ENCODE measurements around the gene RNF227.
A peak's percentile ranks its signal among the peaks of the same experiment; 100 is the strongest.

Gene RNF227

GRCh38 chr17:7885367-7886226 lies 30.5 kb downstream of the RNF227 start:
- H3K4me3 ChIP-seq (ENCODE audit: low read depth, low read length): peak overlapping the region; percentile 92
- TF ChIP-seq, protein P1, sequence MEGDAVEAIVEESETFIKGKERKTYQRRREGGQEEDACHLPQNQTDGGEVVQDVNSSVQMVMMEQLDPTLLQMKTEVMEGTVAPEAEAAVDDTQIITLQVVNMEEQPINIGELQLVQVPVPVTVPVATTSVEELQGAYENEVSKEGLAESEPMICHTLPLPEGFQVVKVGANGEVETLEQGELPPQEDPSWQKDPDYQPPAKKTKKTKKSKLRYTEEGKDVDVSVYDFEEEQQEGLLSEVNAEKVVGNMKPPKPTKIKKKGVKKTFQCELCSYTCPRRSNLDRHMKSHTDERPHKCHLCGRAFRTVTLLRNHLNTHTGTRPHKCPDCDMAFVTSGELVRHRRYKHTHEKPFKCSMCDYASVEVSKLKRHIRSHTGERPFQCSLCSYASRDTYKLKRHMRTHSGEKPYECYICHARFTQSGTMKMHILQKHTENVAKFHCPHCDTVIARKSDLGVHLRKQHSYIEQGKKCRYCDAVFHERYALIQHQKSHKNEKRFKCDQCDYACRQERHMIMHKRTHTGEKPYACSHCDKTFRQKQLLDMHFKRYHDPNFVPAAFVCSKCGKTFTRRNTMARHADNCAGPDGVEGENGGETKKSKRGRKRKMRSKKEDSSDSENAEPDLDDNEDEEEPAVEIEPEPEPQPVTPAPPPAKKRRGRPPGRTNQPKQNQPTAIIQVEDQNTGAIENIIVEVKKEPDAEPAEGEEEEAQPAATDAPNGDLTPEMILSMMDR (IDR thresholded peaks at IDR 0.05; ENCODE audit: borderline replicate concordance, insufficient read depth, low read depth, low read length): no peak; the same call in 1 of the 2 replicates

DNA sequence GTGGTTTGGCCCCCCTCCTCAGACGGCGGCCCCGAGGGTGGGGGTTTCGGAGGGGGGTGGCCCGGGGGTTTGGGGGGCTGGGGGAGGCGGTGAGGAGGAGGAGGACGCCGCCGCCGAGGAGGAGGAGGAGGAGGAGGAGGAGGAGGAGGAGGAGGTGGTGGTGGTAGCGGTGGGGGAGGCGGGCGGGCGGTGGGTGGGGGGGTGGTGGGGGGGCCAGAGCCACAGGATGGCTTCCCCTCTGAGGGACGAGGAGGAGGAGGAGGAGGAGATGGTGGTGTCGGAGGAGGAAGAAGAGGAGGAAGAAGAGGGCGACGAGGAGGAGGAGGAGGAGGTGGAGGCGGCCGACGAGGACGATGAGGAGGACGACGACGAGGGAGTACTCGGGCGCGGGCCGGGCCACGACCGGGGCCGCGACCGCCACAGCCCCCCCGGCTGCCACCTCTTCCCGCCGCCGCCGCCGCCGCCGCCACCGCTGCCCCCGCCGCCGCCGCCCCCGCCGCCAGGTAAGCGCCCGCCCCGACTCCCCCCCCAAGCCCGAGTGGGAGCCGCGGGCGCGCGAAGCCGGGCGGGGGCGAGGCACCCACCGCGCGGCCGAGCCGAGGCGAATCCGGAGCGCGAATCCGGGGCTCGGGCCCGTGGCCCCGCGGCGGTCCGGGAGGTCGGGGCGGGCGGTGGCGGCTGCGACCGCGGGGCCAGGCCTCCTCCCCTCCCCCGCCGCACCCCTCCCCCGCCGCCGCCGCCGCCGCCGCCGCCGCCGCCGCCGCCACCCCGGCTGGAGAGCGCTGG lies 31.3 kb downstream of the RNF227 start:
- peak overlapping the region; percentile 92 for H3K4me3 ChIP-seq (ENCODE audit: low read depth, low read length)
- TF ChIP-seq, protein P1 (IDR thresholded peaks at IDR 0.05; ENCODE audit: borderline replicate concordance, insufficient read depth, low read depth, low read length): no peak

DNA sequence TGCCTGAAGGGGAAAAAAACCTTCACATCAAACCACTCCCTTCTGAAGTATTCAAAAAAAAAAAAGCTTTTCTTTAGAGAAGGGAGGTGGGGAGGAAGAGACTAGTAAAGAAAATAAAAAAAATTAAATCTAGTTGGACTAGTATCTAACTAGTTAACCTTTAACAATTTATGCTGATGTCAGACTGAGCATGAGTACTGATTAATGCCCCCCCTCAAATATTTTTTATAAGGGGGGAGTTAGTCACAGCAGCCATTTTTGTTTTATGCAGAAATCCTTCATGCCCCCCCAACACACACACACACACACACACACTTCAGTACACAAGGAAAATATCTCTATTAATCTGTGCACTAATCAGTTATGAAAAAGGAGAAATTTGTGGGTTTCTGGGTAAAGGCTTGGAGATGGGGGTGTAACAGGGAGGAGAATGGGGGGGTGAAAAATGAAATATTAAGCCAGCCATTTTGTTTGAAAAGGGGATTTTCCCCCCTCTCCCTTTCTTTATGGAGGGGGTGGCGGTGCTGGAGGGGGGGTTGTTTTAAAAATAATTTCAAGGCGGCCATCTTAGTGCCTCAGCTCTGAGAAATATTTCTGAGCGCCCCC lies 32.2 kb downstream of the RNF227 start:
- H3K4me3 ChIP-seq (ENCODE audit: low read depth, low read length): no peak overlapping the region
- TF ChIP-seq, protein P1 (IDR thresholded peaks at IDR 0.05; ENCODE audit: borderline replicate concordance, insufficient read depth, low read depth, low read length): no peak

DNA sequence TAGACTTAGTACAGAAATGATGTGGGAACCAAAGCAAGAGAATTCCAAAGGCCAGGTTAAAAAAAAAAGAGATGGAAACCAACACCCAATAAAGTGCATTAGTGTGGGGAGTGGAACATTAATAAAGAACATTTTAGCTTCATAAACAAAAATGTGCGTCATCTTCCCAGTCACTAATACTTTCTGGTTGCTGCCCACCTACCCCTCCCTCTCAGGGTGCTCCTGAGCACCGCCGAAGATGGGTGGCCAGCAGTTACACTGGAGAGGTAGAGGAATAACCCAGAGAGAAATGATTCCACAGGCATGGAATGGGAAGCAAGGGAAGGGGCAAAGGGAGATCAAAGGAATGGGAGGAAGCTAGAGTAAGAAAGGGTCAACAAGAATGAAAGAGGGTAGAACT lies 33.5 kb downstream of the RNF227 start:
- TF ChIP-seq, protein P1 (IDR thresholded peaks at IDR 0.05; ENCODE audit: borderline replicate concordance, insufficient read depth, low read depth, low read length): no peak
- no peak overlapping the region for H3K4me3 ChIP-seq (ENCODE audit: low read depth, low read length)

DNA sequence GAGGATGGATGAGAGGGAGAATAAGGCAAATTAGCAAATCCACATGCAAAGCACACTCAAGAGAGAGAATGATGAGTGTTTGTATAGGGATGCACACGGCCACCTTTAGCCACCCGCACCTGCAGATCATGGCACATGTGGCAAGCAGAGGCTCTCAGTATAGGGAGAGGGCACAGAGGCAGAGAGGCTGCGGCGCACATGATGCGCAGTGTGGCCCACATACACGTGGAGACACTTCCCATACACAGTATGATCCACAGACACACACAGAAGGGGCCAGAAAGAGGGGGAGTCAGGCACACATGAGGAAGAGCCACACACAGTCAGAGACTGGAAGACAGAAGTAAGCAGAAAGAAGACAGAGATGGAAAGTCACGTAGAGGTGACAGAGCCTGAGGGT lies 34.0 kb downstream of the RNF227 start:
- H3K4me3 ChIP-seq (ENCODE audit: low read depth, low read length): no peak overlapping the region
- TF ChIP-seq, protein P1 (IDR thresholded peaks at IDR 0.05; ENCODE audit: borderline replicate concordance, insufficient read depth, low read depth, low read length): no peak

DNA sequence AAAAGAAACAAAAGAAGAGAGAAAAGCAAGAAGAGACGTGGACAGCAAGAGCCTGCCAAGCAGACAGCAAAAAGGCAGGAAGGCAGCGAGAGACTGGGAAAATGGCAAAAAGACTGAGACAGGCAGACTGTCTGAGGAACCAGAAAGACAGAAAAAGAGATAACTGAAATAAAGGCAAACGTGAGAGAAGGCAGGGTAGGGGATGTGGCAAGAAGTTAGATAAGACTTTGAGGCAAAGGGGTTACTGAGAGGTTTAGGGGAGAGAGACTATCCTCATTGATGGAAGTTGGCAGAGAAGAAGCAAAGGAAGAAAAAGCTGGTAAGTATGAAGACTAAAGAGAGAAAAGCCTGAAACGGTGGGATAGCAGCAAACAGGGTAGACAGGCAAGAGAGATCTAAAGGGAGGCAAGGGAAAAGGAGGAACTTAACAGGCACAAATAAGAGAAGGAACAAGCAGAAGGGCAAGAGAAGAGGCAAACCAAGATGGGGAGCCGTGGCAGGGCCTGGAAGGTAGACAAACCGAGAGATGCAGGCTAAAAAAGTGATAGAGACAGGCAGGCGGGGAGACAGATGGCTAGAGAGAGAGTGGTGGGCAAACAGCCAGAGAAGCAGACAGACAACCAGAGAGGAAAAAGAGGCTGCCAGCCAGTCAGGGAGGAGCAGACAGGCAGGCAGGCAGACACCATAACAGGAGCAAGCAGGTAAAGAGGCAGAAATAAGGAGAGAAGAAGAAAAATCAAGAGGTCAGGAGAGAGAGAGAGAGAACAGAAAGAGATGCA lies 34.6 kb downstream of the RNF227 start:
- H3K4me3 ChIP-seq (ENCODE audit: low read depth, low read length): peak overlapping the region; percentile 8
- TF ChIP-seq, protein P1 (IDR thresholded peaks at IDR 0.05; ENCODE audit: borderline replicate concordance, insufficient read depth, low read depth, low read length): no peak
